Gastrocnemius medialis (tissue), 4 donors: Measurements from ENCODE around the gene SURF2.

Source experiments
- CTCF ChIP-seq, 5 experiments: fragments of 450-650 bp in 3 of 5; fragments of 200-600 bp in 2 of 5; sonication (generic) in 2 of 5; IDR thresholded peaks in 4 of 5; conservative IDR thresholded peaks in 1 of 5; 1 replicate in 4 of 5; 2 replicates in 1 of 5; pipeline ENCODE4 v1.5.1; 2016 to 2019; ENCODE audit warnings: antibody characterized with exemption in 5 of 5, mild to moderate bottlenecking in 3 of 5, moderate library complexity in 3 of 5
- POLR2A ChIP-seq, 2 donors: fragments of 450-650 bp; IDR thresholded peaks; one replicate each; pipeline ENCODE4 v1.6.1; 2017; ENCODE audit warnings: antibody characterized with exemption in 2 of 2, mild to moderate bottlenecking in 2 of 2, moderate library complexity in 2 of 2

GRCh38 chr9:133382507-133383141 is 26.3 kb downstream of the SURF2 start:
- TF ChIP-seq CTCF (IDR thresholded peaks at IDR 0.05 in 4 of 5, conservative IDR thresholded peaks at IDR 0.05 in 1 of 5): no peak
- TF ChIP-seq POLR2A (IDR thresholded peaks at IDR 0.05): no peak
